Transverse colon (tissue), 4 donors: Measurements from ENCODE around the gene PHKG2.

ENCODE experiments used
- EP300 ChIP-seq: sonication (generic); formaldehyde crosslinking; IDR thresholded peaks from one replicate; pipeline ENCODE4 v1.6.1; 2017; ENCODE audit warnings: antibody characterized with exemption, low read depth
- POLR2A ChIP-seq: fragments of 450-650 bp; IDR thresholded peaks from one replicate; pipeline ENCODE4 v1.6.1; 2016; ENCODE audit warnings: antibody characterized with exemption, mild to moderate bottlenecking, moderate library complexity
- POLR2AphosphoS5 ChIP-seq, 3 donors: sonication (generic); formaldehyde crosslinking; IDR thresholded peaks; one replicate each; pipeline ENCODE4 v1.6.1; 2016; ENCODE audit warnings: antibody characterized with exemption in 3 of 3
- TF ChIP-seq, protein P1 (sequence below), 5 experiments: fragments of 200-600 bp in 3 of 5; fragments of 450-650 bp in 2 of 5; sonication (generic) in 3 of 5; IDR thresholded peaks; 1 replicate in 2 of 5; 2 replicates in 3 of 5; pipeline ENCODE4 v1.5.1; 2016 to 2017; ENCODE audit warnings: antibody characterized with exemption in 5 of 5, inconsistent platforms in 3 of 5, mild to moderate bottlenecking in 2 of 5, moderate library complexity in 1 of 5

GRCh38 chr16:30779596-30779995, 31.4 kb downstream of the PHKG2 start:
- TF ChIP-seq, protein P1, sequence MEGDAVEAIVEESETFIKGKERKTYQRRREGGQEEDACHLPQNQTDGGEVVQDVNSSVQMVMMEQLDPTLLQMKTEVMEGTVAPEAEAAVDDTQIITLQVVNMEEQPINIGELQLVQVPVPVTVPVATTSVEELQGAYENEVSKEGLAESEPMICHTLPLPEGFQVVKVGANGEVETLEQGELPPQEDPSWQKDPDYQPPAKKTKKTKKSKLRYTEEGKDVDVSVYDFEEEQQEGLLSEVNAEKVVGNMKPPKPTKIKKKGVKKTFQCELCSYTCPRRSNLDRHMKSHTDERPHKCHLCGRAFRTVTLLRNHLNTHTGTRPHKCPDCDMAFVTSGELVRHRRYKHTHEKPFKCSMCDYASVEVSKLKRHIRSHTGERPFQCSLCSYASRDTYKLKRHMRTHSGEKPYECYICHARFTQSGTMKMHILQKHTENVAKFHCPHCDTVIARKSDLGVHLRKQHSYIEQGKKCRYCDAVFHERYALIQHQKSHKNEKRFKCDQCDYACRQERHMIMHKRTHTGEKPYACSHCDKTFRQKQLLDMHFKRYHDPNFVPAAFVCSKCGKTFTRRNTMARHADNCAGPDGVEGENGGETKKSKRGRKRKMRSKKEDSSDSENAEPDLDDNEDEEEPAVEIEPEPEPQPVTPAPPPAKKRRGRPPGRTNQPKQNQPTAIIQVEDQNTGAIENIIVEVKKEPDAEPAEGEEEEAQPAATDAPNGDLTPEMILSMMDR (IDR thresholded peaks at IDR 0.05): no peak
- TF ChIP-seq POLR2AphosphoS5 (IDR thresholded peaks at IDR 0.05): no peak
- no peak for TF ChIP-seq POLR2A
- no peak for TF ChIP-seq EP300
